ENCODE results near the gene COPG2. TPM values are rescaled to one million over a fixed set of nuclear protein-coding genes. Genes with fewer than 3 reads are reported as not detected.
A peak's percentile ranks its signal among the peaks of the same experiment; 100 is the strongest.

The COPG2 gene
- total RNA-seq, 1 donor from 2014 or later, result 16.9 TPM

DNA sequence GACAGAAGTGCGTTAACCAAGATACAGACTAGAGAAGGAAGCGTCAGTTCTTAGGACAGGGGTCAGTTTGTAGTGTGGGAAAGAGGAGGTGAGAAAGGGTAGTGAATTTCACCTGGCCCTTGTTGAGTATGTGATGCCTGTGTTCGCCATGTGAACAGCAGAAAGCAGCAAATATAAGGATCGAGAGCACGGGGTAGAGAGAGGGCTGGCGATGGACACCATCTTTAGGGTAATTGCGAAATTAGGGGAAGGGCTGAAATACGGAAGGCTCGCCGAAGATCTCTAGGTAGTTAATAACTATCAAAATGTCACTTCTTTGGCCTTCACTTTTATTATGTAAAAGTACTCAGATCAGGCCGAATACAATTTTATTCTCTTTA, 182.8 kb downstream of the COPG2 start:
- intact Hi-C loops (cut with DNase I), result no loop called here
- Histone ChIP-seq H3K4me3 (peak overlapping the region; percentile 66), H3K27me3 (ENCODE audit: low read depth) (no peaks in the 10 kb centered on the region), H3K36me3 (no peaks in the 10 kb centered on the region), H3K27ac (no peak overlapping the region), H3K4me1 (peaks cover 16% of the 10 kb centered on the region), H3K9me3 (no peaks in the 10 kb centered on the region)
- DNase-seq (no peak), ATAC-seq (no peak)
- TF ChIP-seq, protein P1, sequence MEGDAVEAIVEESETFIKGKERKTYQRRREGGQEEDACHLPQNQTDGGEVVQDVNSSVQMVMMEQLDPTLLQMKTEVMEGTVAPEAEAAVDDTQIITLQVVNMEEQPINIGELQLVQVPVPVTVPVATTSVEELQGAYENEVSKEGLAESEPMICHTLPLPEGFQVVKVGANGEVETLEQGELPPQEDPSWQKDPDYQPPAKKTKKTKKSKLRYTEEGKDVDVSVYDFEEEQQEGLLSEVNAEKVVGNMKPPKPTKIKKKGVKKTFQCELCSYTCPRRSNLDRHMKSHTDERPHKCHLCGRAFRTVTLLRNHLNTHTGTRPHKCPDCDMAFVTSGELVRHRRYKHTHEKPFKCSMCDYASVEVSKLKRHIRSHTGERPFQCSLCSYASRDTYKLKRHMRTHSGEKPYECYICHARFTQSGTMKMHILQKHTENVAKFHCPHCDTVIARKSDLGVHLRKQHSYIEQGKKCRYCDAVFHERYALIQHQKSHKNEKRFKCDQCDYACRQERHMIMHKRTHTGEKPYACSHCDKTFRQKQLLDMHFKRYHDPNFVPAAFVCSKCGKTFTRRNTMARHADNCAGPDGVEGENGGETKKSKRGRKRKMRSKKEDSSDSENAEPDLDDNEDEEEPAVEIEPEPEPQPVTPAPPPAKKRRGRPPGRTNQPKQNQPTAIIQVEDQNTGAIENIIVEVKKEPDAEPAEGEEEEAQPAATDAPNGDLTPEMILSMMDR (IDR thresholded peaks at IDR 0.05), result no peak

DNA sequence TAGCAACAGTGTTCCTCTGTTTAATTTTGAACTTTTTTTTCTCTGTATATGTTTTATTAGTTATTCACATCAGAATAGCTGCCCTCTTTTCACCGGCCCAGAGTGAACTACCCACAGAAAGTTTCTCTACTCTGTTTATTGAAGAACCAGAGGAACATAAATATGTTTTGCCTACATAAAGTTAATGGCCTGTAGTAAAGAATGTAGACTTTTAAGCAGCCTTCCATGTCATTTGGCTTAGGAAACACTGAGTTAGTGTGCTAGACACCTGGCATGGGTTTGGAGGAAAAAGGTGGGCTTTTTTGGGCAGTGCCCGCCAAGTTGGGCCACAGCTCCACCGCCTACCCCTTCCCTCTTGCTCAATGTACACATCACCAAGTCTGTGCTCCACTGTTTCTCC, 185.5 kb downstream of the COPG2 start:
- ATAC-seq, result no peak
- TF ChIP-seq, protein P1 (IDR thresholded peaks at IDR 0.05), result no peak
- H3K27ac ChIP-seq, result no peak overlapping the region
- intact Hi-C loops (cut with DNase I), result no loop called here
- no peak overlapping the region for H3K4me3 ChIP-seq
- no peak for DNase-seq
- H3K9me3 ChIP-seq, result peaks cover 8% of the 10 kb centered on the region
- no peaks in the 10 kb centered on the region for H3K27me3 ChIP-seq (ENCODE audit: low read depth)
- H3K4me1 ChIP-seq, result peaks cover 14% of the 10 kb centered on the region
- H3K36me3 ChIP-seq, result no peaks in the 10 kb centered on the region

DNA sequence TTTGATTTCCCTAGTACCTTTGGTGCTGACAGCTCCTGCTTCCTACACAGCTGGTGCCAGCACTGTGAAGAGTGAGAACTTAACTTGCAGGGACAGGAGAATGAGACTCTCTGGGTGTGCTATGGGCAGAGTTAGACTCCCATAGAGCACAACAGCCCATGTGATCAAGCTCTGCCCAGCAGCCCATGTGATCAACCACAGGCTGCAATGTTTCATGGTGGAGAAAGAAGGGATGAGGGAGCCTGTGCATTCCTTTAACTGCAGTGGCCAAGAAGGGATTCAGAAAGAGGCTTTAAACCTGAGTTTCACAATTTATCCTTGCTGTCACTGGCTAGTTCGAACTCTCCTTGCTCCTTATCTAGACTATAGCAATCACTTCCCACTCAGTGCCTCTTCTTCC, 186.7 kb downstream of the COPG2 start:
- intact Hi-C loops (cut with DNase I), result no loop called here
- TF ChIP-seq, protein P1 (IDR thresholded peaks at IDR 0.05), result no peak
- DNase-seq, result no peak
- H3K27ac ChIP-seq, result no peak overlapping the region
- H3K9me3 ChIP-seq, result peaks cover 10% of the 10 kb centered on the region
- no peaks in the 10 kb centered on the region for H3K27me3 ChIP-seq (ENCODE audit: low read depth)
- H3K4me3 ChIP-seq, result no peak overlapping the region
- no peak for ATAC-seq
- H3K36me3 ChIP-seq, result no peaks in the 10 kb centered on the region
- H3K4me1 ChIP-seq, result peaks cover 14% of the 10 kb centered on the region

DNA sequence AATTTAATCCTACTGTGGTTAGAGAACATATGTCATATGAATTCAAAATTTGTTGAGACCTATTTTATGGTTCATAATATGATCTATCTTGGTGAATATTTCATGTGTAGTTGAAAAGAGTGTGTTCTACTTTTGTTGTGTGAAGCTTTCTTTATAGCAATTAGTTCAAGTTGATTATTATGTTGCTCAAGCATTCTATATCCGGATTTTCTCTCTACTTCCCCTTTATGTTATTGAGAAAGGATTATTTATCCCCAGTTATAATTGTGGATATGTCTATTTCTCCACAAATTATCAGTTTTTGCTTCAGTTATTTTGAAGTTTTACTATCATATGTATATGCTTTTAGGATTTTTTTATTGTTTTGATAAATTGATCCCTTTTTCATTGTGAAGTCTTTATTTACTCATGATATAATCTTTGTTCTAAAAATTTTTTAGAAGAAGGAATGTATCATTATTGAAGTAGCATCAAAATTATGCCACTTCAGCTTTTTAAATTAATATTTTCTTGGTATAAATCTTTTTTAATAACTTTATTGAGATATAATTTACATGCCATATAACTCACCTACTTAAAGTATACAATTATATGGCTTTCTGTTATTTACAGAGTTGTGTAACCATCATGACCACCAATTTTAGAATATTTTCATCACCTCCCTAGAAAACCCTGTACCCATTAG, 188.7 kb downstream of the COPG2 start:
- Histone ChIP-seq H3K4me1 (no peaks in the 10 kb centered on the region), H3K9me3 (peaks cover 10% of the 10 kb centered on the region), H3K27me3 (ENCODE audit: low read depth) (no peaks in the 10 kb centered on the region), H3K27ac (no peak overlapping the region), H3K36me3 (no peaks in the 10 kb centered on the region), H3K4me3 (no peak overlapping the region)
- DNase-seq (no peak), ATAC-seq (no peak)
- TF ChIP-seq, protein P1 (IDR thresholded peaks at IDR 0.05), result no peak
- intact Hi-C loops (cut with DNase I), result no loop called here

DNA sequence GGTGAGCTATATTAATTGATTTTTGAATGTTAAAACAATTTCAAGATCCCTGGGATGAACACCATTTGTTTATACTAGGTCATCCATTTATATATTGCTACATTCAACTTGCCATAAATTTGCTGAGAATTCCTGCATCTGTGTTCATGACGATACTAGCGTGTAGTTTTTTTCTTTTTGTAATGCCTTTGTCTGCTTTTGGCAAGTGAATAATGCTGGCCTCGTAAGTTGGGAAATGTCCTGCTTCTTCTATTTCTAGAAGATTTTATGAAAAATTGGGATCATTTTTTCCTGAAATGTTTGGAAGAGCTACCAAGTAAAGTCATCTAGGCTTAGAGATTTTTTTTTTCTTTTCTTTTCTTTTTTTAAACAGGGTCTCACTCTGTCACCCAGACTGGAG, 189.6 kb downstream of the COPG2 start:
- H3K4me3 ChIP-seq, result no peak overlapping the region
- DNase-seq (no peak), ATAC-seq (no peak)
- TF ChIP-seq, protein P1 (IDR thresholded peaks at IDR 0.05), result no peak
- no peak overlapping the region for H3K27ac ChIP-seq
- intact Hi-C loops (cut with DNase I), result no loop called here
- H3K36me3 ChIP-seq, result no peaks in the 10 kb centered on the region
- peaks cover 10% of the 10 kb centered on the region for H3K9me3 ChIP-seq
- H3K4me1 ChIP-seq, result no peaks in the 10 kb centered on the region
- no peaks in the 10 kb centered on the region for H3K27me3 ChIP-seq (ENCODE audit: low read depth)

Measured in lower lobe of right lung (tissue), 2 donors.